Upper lobe of right lung (tissue), 1 donor: ENCODE measurements around the gene NEU1. TPM values are rescaled to one million over a fixed set of nuclear protein-coding genes. Genes with fewer than 3 reads are reported as not detected.
"Not testable (repeated sequence)": the region's sequence is repeated elsewhere in the genome, so short reads cannot be mapped to it uniquely, and the experiment has no call there.

ENCODE experiments used
- ATAC-seq: fragments of 200-7000 bp; cut with Tn5 transposase; one replicate; pipeline ENCODE4 v1.9.1; 2020; ENCODE audit warnings: mild to moderate bottlenecking, moderate library complexity
- DNase-seq: peaks from one replicate; pipeline ENCODE4 v3.0.0-alpha.2; 2020
- H3K27ac ChIP-seq: fragments of 200-600 bp; one replicate; pipeline ENCODE4 v1.8.0; 2022
- H3K27me3 ChIP-seq: fragments of 200-600 bp; one replicate; pipeline ENCODE4 v1.8.0; 2022; ENCODE audit warnings: mild to moderate bottlenecking
- H3K36me3 ChIP-seq: fragments of 200-600 bp; one replicate; pipeline ENCODE4 v1.8.0; 2022
- H3K4me1 ChIP-seq: fragments of 200-600 bp; one replicate; pipeline ENCODE4 v1.8.0; 2022
- H3K4me3 ChIP-seq: fragments of 200-600 bp; one replicate; pipeline ENCODE4 v1.8.0; 2022; ENCODE audit warnings: mild to moderate bottlenecking
- H3K9me3 ChIP-seq: fragments of 200-600 bp; one replicate; pipeline ENCODE4 v1.8.0; 2022
- intact Hi-C: fragments of 100-400 bp; cut with DNase I; formaldehyde crosslinking; loops from one replicate; pipeline ENCODE4 v1.11.0; 2022
- long read RNA-seq: library from polyadenylated mRNA; unstranded; transcript quantifications from one replicate; pipeline ENCODE4 v2.0.0, GENCODE V29; 2021
- total RNA-seq: library from RNA; stranded (reverse); fragmentation: NEBNext Ultra II Directional; extraction: Animal tissue kit (Norgen Biotek cat#: 25700); gene quantifications from one replicate; pipeline ENCODE4 v1.2.1, GENCODE V29; 2021
- TF ChIP-seq, protein P1 (sequence below): fragments of 200-600 bp; IDR thresholded peaks from one replicate; pipeline ENCODE4 v1.8.0; 2022; ENCODE audit warnings: antibody characterized with exemption
- donor health status: DM: no; HTN: yes; CAD: no; lungs with severe emphysema.

NEU1 gene
- total RNA-seq = 81.0 TPM
- long read RNA-seq, transcript NEU1-206 (6 exons, 2,045 nt) = major isoform, 151 of 181 reads
- long read RNA-seq, partial matches to known transcripts = 23 of 181 reads
- long read RNA-seq, other reads (novel, unspliced or antisense) = 7 of 181 reads

DNA sequence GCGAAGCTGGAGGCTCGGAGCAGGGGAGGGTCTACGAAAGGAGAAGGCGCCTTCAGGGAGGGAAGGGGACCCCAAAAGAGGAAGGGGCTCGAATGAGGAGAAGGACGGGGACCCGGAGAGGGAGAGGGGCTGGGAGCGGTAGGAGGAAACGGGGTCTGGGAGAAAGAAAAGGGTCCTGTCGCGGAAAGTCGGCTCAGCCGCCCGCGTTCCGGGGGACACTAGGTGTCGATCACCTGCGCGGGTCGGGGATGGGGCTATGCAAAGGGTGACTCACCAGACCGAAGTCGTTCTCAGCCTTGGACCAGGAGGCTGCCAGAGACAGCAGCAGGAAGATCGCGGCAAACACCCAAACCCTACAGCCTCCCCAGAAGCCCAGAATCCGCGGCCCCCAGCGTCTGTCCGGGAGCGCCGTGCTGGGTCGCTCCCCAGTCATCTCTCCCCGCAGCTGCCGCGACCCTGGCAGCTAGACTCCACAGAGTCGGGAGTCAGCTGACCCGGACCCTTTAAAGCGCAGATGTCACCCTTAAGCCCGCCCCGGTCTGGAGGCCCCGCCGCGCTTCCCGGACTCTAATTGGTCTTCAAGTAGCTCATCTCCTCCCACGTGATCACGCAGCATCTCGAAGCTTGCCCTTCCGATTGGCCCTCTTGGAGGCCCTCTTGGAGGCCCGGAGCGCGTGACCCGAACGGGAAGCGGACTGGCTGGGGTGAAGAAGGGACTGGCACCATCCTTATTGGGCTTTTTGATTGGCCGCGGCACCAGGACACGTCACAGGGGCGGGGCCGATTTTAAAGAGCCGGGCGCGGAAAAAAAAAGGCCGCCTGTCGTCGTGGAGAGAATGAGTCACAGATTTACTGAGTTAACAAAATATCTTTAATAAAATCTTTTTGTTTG is at the start of gene NEU1:
Gene NEU1, minus strand, starts transcription at position 478 of the 892 bp plus-strand sequence. Its CDS starts 45 bp downstream, at position 433.
- ATAC-seq = peak; percentile 97
- peak; percentile 100 for DNase-seq
- H3K27ac ChIP-seq = peak within 1 kb of the TSS; percentile 85
- TF ChIP-seq, protein P1, sequence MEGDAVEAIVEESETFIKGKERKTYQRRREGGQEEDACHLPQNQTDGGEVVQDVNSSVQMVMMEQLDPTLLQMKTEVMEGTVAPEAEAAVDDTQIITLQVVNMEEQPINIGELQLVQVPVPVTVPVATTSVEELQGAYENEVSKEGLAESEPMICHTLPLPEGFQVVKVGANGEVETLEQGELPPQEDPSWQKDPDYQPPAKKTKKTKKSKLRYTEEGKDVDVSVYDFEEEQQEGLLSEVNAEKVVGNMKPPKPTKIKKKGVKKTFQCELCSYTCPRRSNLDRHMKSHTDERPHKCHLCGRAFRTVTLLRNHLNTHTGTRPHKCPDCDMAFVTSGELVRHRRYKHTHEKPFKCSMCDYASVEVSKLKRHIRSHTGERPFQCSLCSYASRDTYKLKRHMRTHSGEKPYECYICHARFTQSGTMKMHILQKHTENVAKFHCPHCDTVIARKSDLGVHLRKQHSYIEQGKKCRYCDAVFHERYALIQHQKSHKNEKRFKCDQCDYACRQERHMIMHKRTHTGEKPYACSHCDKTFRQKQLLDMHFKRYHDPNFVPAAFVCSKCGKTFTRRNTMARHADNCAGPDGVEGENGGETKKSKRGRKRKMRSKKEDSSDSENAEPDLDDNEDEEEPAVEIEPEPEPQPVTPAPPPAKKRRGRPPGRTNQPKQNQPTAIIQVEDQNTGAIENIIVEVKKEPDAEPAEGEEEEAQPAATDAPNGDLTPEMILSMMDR = no peak
- peak within 1 kb of the TSS; percentile 88 for H3K4me3 ChIP-seq
- peaks cover 6% of the 10 kb centered on the region for H3K4me1 ChIP-seq
- peaks cover 39% of the 10 kb centered on the region for H3K36me3 ChIP-seq
- intact Hi-C loops = no loop called here
- no peaks in the 10 kb centered on the region for H3K27me3 ChIP-seq
- H3K9me3 ChIP-seq = no peaks in the 10 kb centered on the region

DNA sequence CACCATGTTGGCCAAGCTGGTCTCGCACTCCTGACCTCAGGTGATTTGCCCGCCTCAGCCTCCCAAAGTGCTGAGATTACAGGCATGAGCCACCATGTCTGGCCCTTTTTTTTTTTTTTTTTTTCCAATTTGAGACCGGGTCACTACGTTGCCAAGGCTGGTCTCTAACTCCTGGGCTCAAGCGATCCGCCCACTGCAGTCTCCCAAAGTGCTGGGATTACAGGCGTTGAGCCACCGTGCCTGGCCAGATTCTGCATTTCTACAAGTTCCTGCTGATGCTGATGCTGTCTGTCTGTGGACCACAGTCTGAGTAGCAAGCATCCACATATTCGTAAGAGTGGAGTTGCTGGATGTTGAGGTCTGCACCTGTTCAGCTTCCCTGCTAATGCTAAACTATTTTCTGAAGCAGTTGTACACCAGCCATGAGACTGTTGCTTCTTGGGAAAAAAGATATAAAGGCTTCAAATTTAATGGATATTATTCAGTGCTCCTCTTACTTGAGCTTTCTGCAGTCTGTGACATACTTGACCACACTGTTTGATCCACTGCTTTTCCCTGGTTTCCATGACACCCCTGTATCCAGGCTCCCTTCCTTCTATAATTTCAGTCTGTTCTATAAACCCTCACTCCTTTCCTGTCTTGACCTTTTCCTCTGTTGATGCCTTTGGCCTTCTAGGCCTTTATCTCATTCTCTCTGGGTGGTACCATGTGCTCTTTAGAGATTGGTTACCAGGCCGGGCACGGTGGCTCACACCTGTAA is 49.4 kb upstream of the NEU1 start:
- Histone ChIP-seq H3K27me3 (no peaks in the 10 kb centered on the region), H3K4me3 (no peak overlapping the region), H3K36me3 (no peaks in the 10 kb centered on the region), H3K4me1 (no peaks in the 10 kb centered on the region), H3K27ac (no peak overlapping the region), H3K9me3 (no peaks in the 10 kb centered on the region)
- TF ChIP-seq, protein P1 = no peak
- ATAC-seq = no peak
- DNase-seq = no peak
- intact Hi-C loops = no loop called here

DNA sequence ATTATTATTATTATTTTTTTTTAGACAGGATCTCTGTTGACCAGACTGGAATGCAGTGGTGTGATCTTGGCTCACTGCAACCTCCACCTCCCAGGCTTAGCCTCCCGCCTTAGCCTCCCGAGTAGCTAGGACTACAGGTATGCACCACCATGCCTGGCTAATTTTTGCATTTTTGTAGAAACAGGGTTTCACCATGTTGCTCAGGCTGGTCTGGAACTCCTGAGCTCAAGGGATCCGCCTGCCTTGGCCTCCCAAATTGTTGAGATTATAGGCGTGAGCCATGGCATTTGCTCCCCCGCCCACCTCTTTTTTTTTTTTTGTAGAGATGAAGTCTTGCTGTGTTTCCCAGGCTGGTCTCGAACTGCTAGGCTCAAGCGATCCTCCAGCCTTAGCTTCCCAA is 46.7 kb upstream of the NEU1 start:
- intact Hi-C loops, ATAC-seq, H3K4me1 ChIP-seq, DNase-seq, H3K4me3 ChIP-seq, H3K9me3 ChIP-seq, H3K36me3 ChIP-seq, H3K27me3 ChIP-seq, H3K27ac ChIP-seq: not testable (repeated sequence)

DNA sequence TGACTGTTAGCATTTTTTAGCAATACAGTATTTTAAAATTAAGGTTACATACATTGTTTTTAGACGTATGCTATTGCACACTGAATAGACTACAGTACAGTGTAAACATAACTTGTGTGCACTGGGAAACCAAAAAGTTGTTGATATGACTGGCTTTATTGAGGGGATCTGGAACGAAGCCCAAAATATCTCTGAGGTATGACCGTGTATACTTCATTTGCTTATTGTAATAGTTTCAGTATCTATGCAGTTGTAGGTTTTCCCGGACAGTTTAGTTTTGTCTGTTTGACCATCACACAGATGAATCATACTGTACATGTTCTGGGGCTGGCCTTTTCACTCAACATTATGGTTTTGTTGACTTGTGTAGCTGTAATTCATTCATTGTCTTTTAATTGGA is 46.2 kb upstream of the NEU1 start:
- peaks cover 1% of the 10 kb centered on the region for H3K4me1 ChIP-seq
- ATAC-seq = no peak
- TF ChIP-seq, protein P1 = no peak
- H3K27ac ChIP-seq = no peak overlapping the region
- intact Hi-C loops = no loop called here
- no peaks in the 10 kb centered on the region for H3K9me3 ChIP-seq
- H3K4me3 ChIP-seq = no peak overlapping the region
- no peaks in the 10 kb centered on the region for H3K27me3 ChIP-seq
- H3K36me3 ChIP-seq = no peaks in the 10 kb centered on the region
- DNase-seq = no peak

DNA sequence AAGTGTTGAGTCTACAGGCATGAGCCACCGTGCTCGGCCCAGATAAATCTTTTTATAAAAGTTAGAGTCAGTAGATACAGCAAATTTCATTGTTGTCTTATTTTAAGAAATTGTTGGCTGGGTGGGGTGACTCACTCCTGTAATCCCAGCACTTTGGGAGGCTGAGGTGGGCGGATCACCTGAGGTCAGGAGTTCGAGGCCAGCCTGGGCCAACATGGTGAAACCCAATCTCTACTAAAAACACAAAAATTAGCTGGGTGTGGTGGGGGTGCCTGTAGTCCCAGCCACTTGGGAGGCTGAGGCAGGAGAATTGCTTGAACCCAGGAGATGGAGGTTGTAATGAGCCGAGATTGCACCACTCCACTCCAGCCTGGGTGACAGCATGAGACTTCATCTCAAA is 45.6 kb upstream of the NEU1 start:
- H3K27me3 ChIP-seq, H3K4me3 ChIP-seq, H3K4me1 ChIP-seq, H3K36me3 ChIP-seq, DNase-seq, ATAC-seq, intact Hi-C loops, H3K9me3 ChIP-seq, H3K27ac ChIP-seq: not testable (repeated sequence)

DNA sequence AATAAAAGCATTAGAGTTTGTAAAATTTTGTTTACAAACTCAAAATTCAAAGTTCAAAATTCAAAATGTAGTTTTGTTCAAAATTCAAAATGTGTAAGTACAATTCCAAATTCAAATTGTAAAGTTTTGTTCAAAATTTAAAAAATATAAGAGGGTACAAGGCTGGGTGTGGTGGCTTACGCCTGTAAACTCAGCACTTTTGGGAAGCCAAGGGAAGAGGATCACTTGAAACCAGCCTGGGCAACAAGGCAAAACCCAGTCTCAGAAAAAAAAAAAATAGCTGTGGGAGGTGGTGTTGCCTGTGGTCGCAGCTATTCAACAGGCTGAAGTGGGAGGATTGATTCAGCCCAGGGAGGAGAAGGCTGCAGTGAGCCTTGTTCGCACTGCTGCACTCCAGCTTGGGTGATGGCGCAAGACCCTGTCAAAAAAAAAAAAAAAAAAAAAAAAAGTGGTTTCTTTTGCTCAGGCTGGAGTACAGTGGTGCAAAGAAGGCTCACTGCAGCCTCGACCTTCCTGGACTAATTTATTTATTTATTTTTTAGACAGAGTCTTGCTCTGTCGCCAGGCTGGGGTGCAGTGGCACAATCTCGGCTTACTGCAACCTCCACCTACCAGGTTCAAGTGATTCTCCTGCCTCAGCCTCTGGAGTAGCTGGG is 44.7 kb upstream of the NEU1 start:
- ATAC-seq (peak; percentile 87), DNase-seq (no peak)
- TF ChIP-seq, protein P1 = no peak
- H3K4me3 ChIP-seq = no peak overlapping the region
- H3K27me3 ChIP-seq = no peaks in the 10 kb centered on the region
- H3K36me3 ChIP-seq = no peaks in the 10 kb centered on the region
- peaks cover 15% of the 10 kb centered on the region for H3K4me1 ChIP-seq
- no peak overlapping the region for H3K27ac ChIP-seq
- H3K9me3 ChIP-seq = no peaks in the 10 kb centered on the region
- intact Hi-C loops = no loop called here

DNA sequence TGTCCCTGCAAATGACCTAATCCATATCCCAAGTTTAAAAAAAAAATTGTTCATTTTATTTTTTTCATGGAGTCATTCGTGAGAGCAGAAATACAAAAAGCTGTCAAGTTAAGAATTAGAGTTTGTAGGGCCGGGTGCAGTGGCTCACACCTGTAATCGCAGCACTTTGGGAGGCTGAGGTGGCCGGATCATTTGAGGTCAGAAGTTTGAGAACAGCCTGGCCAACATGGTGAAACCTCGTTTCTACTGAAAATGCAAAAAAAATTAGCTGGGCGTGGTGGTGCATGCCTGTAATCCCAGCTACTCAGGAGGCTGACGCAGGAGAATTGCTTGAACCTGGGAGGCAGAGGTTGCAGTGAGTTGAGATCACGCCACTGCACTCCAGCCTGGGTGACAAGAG is 44.1 kb upstream of the NEU1 start:
- intact Hi-C loops, H3K9me3 ChIP-seq, DNase-seq, H3K4me3 ChIP-seq, H3K36me3 ChIP-seq, ATAC-seq, H3K27me3 ChIP-seq, H3K27ac ChIP-seq: not testable (repeated sequence)
- H3K4me1 ChIP-seq = peaks cover 15% of the 10 kb centered on the region
